Right lobe of liver (tissue), 6 donors: ENCODE measurements around the gene GATAD2B. TPM values are rescaled to one million over a fixed set of nuclear protein-coding genes. Genes with fewer than 3 reads are reported as not detected.

ENCODE experiments used
- ATAC-seq, 4 donors: fragments of 200-7000 bp; cut with Tn5 transposase; one replicate each; pipeline ENCODE4 v1.9.1; 2020; ENCODE audit warnings: mild to moderate bottlenecking in 4 of 4, moderate library complexity in 4 of 4
- DNase-seq, 3 donors: peaks; one replicate each; pipeline ENCODE4 v3.0.0-alpha.2; 2020
- H3K27ac ChIP-seq, 3 donors: fragments of 200-600 bp; one replicate each; pipeline ENCODE4 v1.8.0; 2022
- H3K27me3 ChIP-seq, 2 donors: fragments of 200-600 bp; one replicate each; pipeline ENCODE4 v1.8.0; 2022
- H3K36me3 ChIP-seq, 4 donors: fragments of 200-600 bp; sonication (generic) in 1 of 4; one replicate each; pipeline versions ENCODE4 v1.5.1 to v1.8.0; 2017 to 2022; ENCODE audit warnings: control low read depth in 1 of 4
- H3K4me1 ChIP-seq, 4 donors: fragments of 200-600 bp; sonication (generic) in 1 of 4; one replicate each; pipeline versions ENCODE4 v1.5.1 to v1.8.0; 2017 to 2022; ENCODE audit warnings: control low read depth in 1 of 4
- H3K4me3 ChIP-seq, 3 donors: fragments of 200-600 bp; one replicate each; pipeline ENCODE4 v1.8.0; 2022
- H3K9me3 ChIP-seq, 4 donors: fragments of 200-600 bp; sonication (generic) in 1 of 4; one replicate each; pipeline versions ENCODE4 v1.5.1 to v1.8.0; 2017 to 2022; ENCODE audit warnings: control low read depth in 1 of 4
- POLR2A ChIP-seq: fragments of 450-650 bp; IDR thresholded peaks from one replicate; pipeline ENCODE4 v1.6.1; 2017; ENCODE audit warnings: antibody characterized with exemption, mild to moderate bottlenecking
- WGBS: methylation state at CpG from one replicate; pipeline ENCODE4 v1.1.6; 2018; ENCODE audit warnings: low coverage, low lambda C conversion rate; ENCODE audit not compliant: insufficient coverage; ENCODE audit errors: missing lambda C conversion rate; 5-methylcytosine and 5-hydroxymethylcytosine counted together
- intact Hi-C, 2 donors: fragments of 100-400 bp; cut with DNase I; formaldehyde crosslinking; loops; one replicate each; pipeline versions ENCODE4 v1.11.2 to v1.14.1; 2022
- total RNA-seq, 6 experiments: library from RNA; depleted of rRNA in 2 of 6; stranded (reverse); fragments of >200 nt in 2 of 6; fragmentation: NEBNext Ultra II Directional in 3 of 6; extraction: Animal tissue kit (Norgen Biotek cat#: 25700) in 3 of 6; gene quantifications; one replicate each; pipeline versions ENCODE4 v1.1.0 to v1.2.4, GENCODE V29; 2016 to 2023
- TF ChIP-seq, protein P1 (sequence below), 4 donors: fragments of 200-600 bp in 3 of 4; fragments of 450-650 bp in 1 of 4; IDR thresholded peaks; one replicate each; pipeline versions ENCODE4 v1.5.1 to v1.8.0; 2016 to 2022; ENCODE audit warnings: antibody characterized with exemption in 4 of 4, mild to moderate bottlenecking in 2 of 4
- donor health status: DM: no; HTN: yes; CAD: no.
- donor health status: DM: no; HTN: no; CAD: no.
- donor health status: DM: no; HTN: no; CAD: no.
- donor health status: DM: no; HTN: yes; CAD: no.
- donor health status: DM: no; HTN: yes; CAD: no.

GATAD2B gene
- total RNA-seq, 6 experiments from 2014 or later = 9.8 to 20.3 (median 16.8) TPM

DNA sequence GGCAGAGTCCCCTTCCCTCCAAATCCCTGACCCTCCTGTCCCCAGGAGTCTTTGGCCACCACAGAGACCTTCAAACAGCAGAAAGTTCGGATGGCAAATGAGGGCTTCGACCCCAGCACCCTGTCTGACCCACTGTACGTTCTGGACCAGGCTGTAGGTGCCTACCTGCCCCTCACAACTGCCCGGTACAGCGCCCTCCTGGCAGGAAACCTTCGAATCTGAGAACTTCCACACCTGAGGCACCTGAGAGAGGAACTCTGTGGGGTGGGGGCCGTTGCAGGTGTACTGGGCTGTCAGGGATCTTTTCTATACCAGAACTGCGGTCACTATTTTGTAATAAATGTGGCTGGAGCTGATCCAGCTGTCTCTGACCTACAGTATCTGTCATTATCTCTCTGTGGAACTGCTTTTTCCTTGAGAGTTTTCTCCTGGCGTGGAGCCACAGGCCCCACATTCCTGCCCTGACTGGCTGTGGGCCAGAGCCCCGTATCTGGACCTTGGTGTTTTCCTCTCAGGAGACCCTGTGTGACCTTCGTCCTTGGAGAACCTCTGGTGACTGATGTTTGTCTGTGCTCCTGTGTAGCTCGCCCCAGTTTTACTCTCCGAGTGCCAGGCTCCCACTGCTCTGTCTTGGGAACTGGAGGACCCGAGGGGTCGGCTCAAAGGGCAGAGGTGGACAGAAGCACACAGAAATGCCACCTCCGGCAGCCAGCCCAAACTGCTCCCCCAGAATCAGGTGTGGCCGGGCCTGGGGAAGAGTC lies 142.8 kb downstream of the GATAD2B start:
- Histone ChIP-seq H3K27ac (peak overlapping the region in 1 of 3 donors; percentile 33), H3K4me3 (no peak overlapping the region), H3K36me3 (no peaks in the 10 kb centered on the region), H3K27me3 (no peaks in the 10 kb centered on the region), H3K4me1 (peaks cover 0 to 41% (median 20%) of the 10 kb centered on the region in 4 donors), H3K9me3 (no peaks in the 10 kb centered on the region)
- intact Hi-C loops = loop anchor here in 1 of 2 donors (10.0 kb wide), 1 partner anchor 105 kb away; the partner anchor contains the start of genes ILF2 and NPR1
- TF ChIP-seq POLR2A = no peak
- TF ChIP-seq, protein P1, sequence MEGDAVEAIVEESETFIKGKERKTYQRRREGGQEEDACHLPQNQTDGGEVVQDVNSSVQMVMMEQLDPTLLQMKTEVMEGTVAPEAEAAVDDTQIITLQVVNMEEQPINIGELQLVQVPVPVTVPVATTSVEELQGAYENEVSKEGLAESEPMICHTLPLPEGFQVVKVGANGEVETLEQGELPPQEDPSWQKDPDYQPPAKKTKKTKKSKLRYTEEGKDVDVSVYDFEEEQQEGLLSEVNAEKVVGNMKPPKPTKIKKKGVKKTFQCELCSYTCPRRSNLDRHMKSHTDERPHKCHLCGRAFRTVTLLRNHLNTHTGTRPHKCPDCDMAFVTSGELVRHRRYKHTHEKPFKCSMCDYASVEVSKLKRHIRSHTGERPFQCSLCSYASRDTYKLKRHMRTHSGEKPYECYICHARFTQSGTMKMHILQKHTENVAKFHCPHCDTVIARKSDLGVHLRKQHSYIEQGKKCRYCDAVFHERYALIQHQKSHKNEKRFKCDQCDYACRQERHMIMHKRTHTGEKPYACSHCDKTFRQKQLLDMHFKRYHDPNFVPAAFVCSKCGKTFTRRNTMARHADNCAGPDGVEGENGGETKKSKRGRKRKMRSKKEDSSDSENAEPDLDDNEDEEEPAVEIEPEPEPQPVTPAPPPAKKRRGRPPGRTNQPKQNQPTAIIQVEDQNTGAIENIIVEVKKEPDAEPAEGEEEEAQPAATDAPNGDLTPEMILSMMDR (IDR thresholded peaks at IDR 0.05) = no peak
- 34% methylated on average over 13 of the region's 17 CpGs for WGBS
- DNase-seq (peak in 1 of 3 donors; percentile 59), ATAC-seq (peak in 3 of 4 donors; percentile 1 to 7 (median 4))

DNA sequence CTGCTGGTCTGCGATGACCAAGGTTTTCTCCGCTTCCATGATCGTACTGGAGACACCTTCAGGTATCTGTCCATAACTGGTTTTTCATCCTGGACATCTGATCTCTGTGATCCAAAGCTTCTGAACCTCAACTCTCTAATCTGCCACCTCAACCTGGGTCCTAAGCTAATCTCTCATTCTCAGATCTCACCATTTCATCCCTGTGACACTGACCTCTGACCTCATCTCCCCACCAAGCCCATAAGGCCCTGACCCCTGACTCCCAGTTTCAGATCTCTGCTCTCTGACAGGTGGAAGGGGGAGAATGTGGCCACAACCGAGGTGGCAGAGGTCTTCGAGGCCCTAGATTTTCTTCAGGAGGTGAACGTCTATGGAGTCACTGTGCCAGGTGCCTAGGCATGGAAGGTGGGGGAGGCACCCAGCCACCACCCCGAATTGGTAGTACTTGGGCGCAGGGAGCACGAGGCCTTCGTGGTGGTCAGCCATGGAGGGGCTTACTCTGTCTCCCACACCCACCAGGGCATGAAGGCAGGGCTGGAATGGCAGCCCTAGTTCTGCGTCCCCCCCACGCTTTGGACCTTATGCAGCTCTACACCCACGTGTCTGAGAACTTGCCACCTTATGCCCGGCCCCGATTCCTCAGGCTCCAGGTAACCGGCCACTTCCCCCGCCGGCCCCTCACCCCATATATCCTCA lies 143.8 kb downstream of the GATAD2B start:
- no peak for TF ChIP-seq POLR2A
- TF ChIP-seq, protein P1 (IDR thresholded peaks at IDR 0.05) = no peak
- Histone ChIP-seq H3K27me3 (no peaks in the 10 kb centered on the region), H3K4me1 (peaks cover 0 to 50% (median 20%) of the 10 kb centered on the region in 4 donors), H3K4me3 (no peak overlapping the region), H3K36me3 (no peaks in the 10 kb centered on the region), H3K9me3 (no peaks in the 10 kb centered on the region), H3K27ac (peak overlapping the region in 1 of 3 donors; percentile 70)
- no peak for ATAC-seq
- intact Hi-C loops = loop anchor here in 1 of 2 donors (10.0 kb wide), 1 partner anchor 104 kb away; the partner anchor contains the start of genes ILF2 and NPR1
- DNase-seq = peak in 1 of 3 donors; percentile 35
- WGBS = 89% methylated on average over 11 of the region's 18 CpGs

DNA sequence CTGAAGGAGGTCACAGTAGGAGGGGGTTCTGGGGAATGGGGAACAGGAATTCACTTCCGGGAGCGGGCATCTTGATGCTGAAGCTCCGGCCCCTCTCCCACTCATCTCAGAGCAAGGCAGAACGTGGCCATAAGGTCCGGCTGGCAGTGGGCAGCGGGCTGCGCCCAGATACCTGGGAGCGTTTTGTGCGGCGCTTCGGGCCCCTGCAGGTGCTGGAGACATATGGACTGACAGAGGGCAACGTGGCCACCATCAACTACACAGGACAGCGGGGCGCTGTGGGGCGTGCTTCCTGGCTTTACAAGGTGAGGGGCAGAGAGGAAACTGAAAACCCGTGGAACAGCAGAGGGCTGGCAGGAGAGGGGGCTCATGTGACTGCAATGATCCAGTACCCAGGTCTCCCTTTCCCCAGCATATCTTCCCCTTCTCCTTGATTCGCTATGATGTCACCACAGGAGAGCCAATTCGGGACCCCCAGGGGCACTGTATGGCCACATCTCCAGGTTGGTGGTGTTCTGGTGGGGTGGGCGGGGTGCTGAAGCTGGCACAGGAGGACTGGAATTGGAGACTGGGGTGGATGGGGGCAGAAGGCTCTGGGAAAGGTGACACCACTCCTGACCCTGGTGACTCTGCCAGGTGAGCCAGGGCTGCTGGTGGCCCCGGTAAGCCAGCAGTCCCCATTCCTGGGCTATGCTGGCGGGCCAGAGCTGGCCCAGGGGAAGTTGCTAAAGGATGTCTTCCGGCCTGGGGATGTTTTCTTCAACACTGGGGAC lies 144.5 kb downstream of the GATAD2B start:
- TF ChIP-seq, protein P1 (IDR thresholded peaks at IDR 0.05) = no peak
- no peak for TF ChIP-seq POLR2A
- intact Hi-C loops = loop anchor here in 1 of 2 donors (10.0 kb wide), 1 partner anchor 103 kb away; the partner anchor contains the start of genes ILF2 and NPR1
- no peaks in the 10 kb centered on the region for H3K27me3 ChIP-seq
- H3K27ac ChIP-seq = peak overlapping the region; percentile 6 to 70 (median 40)
- 59% methylated on average over 6 of the region's 22 CpGs for WGBS
- DNase-seq (peak in 1 of 3 donors; percentile 58), ATAC-seq (no peak)
- H3K9me3 ChIP-seq = no peaks in the 10 kb centered on the region
- peak overlapping the region in 1 of 3 donors; percentile 10 for H3K4me3 ChIP-seq
- H3K4me1 ChIP-seq = peaks cover 0 to 50% (median 20%) of the 10 kb centered on the region in 4 donors
- peaks cover 0 to 2% (median 0%) of the 10 kb centered on the region in 4 donors for H3K36me3 ChIP-seq

DNA sequence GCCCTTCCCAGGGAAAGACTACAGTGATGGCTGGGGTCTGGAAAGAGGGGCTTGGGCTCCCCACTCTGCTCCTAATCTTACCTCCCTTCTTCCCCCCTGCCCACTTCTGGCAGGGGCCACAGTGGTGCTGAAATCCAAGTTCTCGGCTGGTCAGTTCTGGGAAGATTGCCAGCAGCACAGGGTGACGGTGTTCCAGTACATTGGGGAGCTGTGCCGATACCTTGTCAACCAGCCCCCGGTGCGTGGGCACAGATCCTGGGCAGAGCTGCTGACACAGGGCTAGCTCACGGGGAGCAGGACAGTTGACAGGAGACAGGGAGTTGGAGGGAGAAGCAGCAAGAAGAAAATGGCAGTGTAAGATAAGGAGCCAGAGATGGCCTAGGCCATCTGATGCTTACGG lies 145.1 kb downstream of the GATAD2B start:
- Histone ChIP-seq H3K9me3 (no peaks in the 10 kb centered on the region), H3K27ac (peak overlapping the region; percentile 6 to 70 (median 40)), H3K36me3 (peaks cover 0 to 5% (median 2%) of the 10 kb centered on the region in 4 donors), H3K4me1 (peaks cover 0 to 50% (median 20%) of the 10 kb centered on the region in 4 donors), H3K27me3 (no peaks in the 10 kb centered on the region), H3K4me3 (peak overlapping the region in 1 of 3 donors; percentile 10)
- ATAC-seq (peak; percentile 41 to 62 (median 57)), DNase-seq (peak; percentile 86 to 92 (median 87))
- peak; percentile 48 for TF ChIP-seq POLR2A
- TF ChIP-seq, protein P1 (IDR thresholded peaks at IDR 0.05) = no peak
- 25% methylated on average over 6 of the region's 7 CpGs for WGBS
- intact Hi-C loops = loop anchor here in 1 of 2 donors (10.0 kb wide), 1 partner anchor 103 kb away; the partner anchor contains the start of genes ILF2 and NPR1
